Measurements from ENCODE around the gene RPL26. TPM values are rescaled to one million over a fixed set of nuclear protein-coding genes. Genes with fewer than 3 reads are reported as not detected.

RPL26 gene
- total RNA-seq, 1 donor from 2014 or later: 1,086 TPM

- H3K27ac Mint-ChIP-seq (ENCODE audit: unreplicated experiment): no peak overlapping the region
- no peaks in the 10 kb centered on the region for H3K36me3 Mint-ChIP-seq (ENCODE audit: low read depth)
- no peak overlapping the region for H3K4me3 Mint-ChIP-seq (ENCODE audit: unreplicated experiment)
- DNase-seq (ENCODE audit: low spot score): peak; percentile 68
- no peaks in the 10 kb centered on the region for H3K9me3 Mint-ChIP-seq (ENCODE audit: low read depth)
- TF ChIP-seq CTCF (IDR thresholded peaks at IDR 0.05): no peak
- H3K27me3 Mint-ChIP-seq (ENCODE audit: low read depth): peaks cover 15% of the 10 kb centered on the region
- peaks cover 8% of the 10 kb centered on the region for H3K4me1 Mint-ChIP-seq (ENCODE audit: low read depth)
Measured at GRCh38 chr17:8391711-8392110, 8.7 kb upstream of the RPL26 start.

- H3K4me3 Mint-ChIP-seq (ENCODE audit: unreplicated experiment): no peak overlapping the region
- H3K4me1 Mint-ChIP-seq (ENCODE audit: low read depth): peaks cover 23% of the 10 kb centered on the region
- no peak for TF ChIP-seq CTCF (IDR thresholded peaks at IDR 0.05)
- H3K9me3 Mint-ChIP-seq (ENCODE audit: low read depth): no peaks in the 10 kb centered on the region
- no peaks in the 10 kb centered on the region for H3K27me3 Mint-ChIP-seq (ENCODE audit: low read depth)
- DNase-seq (ENCODE audit: low spot score): no peak
- no peaks in the 10 kb centered on the region for H3K36me3 Mint-ChIP-seq (ENCODE audit: low read depth)
- no peak overlapping the region for H3K27ac Mint-ChIP-seq (ENCODE audit: unreplicated experiment)
Measured at GRCh38 chr17:8387914-8388651, 5.1 kb upstream of the RPL26 start.

- H3K36me3 Mint-ChIP-seq (ENCODE audit: low read depth): peaks cover 2% of the 10 kb centered on the region
- peaks cover 35% of the 10 kb centered on the region for H3K4me1 Mint-ChIP-seq (ENCODE audit: low read depth)
- no peak for DNase-seq (ENCODE audit: low spot score)
- H3K27ac Mint-ChIP-seq (ENCODE audit: unreplicated experiment): no peak overlapping the region
- TF ChIP-seq CTCF (IDR thresholded peaks at IDR 0.05): no peak
- H3K27me3 Mint-ChIP-seq (ENCODE audit: low read depth): no peaks in the 10 kb centered on the region
- H3K9me3 Mint-ChIP-seq (ENCODE audit: low read depth): no peaks in the 10 kb centered on the region
- H3K4me3 Mint-ChIP-seq (ENCODE audit: unreplicated experiment): no peak overlapping the region
Measured at GRCh38 chr17:8386841-8387240, 3.8 kb upstream of the RPL26 start.

GRCh38 chr17:8384801-8385378, 1.9 kb upstream of the RPL26 start:
- TF ChIP-seq CTCF (IDR thresholded peaks at IDR 0.05): no peak
- DNase-seq (ENCODE audit: low spot score): peak; percentile 32
- peaks cover 9% of the 10 kb centered on the region for H3K36me3 Mint-ChIP-seq (ENCODE audit: low read depth)
- H3K4me3 Mint-ChIP-seq (ENCODE audit: unreplicated experiment): peak overlapping the region; percentile 97
- H3K4me1 Mint-ChIP-seq (ENCODE audit: low read depth): peaks cover 53% of the 10 kb centered on the region
- no peaks in the 10 kb centered on the region for H3K27me3 Mint-ChIP-seq (ENCODE audit: low read depth)
- no peaks in the 10 kb centered on the region for H3K9me3 Mint-ChIP-seq (ENCODE audit: low read depth)
- H3K27ac Mint-ChIP-seq (ENCODE audit: unreplicated experiment): peak overlapping the region; percentile 95

GRCh38 chr17:8382880-8383142, 182 bp downstream of the RPL26 start:
- Mint-ChIP-seq H3K27me3 (ENCODE audit: low read depth) (no peaks in the 10 kb centered on the region), H3K36me3 (ENCODE audit: low read depth) (peaks cover 20% of the 10 kb centered on the region), H3K4me1 (ENCODE audit: low read depth) (peaks cover 67% of the 10 kb centered on the region), H3K4me3 (ENCODE audit: unreplicated experiment) (peak overlapping the region; percentile 97), H3K9me3 (ENCODE audit: low read depth) (no peaks in the 10 kb centered on the region), H3K27ac (ENCODE audit: unreplicated experiment) (peak overlapping the region; percentile 91)
- no peak for DNase-seq (ENCODE audit: low spot score)
- no peak for TF ChIP-seq CTCF (IDR thresholded peaks at IDR 0.05)
